Activated T-helper 1 cell treated with anti-CD3 and anti-CD28 coated beads, Interleukin-2, amount 50 U/mL, for 16 hours (primary cell): ENCODE results near the gene LHFPL6.
"Not testable (repeated sequence)": the region's sequence is repeated elsewhere in the genome, so short reads cannot be mapped to it uniquely, and the experiment has no call there.

ENCODE experiments used
- DNase-seq, 2 donors: peaks; one replicate each; pipeline ENCODE4 v3.0.0-alpha.2; 2020; ENCODE audit warnings: low read depth in 1 of 2, low spot score in 1 of 2

The LHFPL6 gene

DNA sequence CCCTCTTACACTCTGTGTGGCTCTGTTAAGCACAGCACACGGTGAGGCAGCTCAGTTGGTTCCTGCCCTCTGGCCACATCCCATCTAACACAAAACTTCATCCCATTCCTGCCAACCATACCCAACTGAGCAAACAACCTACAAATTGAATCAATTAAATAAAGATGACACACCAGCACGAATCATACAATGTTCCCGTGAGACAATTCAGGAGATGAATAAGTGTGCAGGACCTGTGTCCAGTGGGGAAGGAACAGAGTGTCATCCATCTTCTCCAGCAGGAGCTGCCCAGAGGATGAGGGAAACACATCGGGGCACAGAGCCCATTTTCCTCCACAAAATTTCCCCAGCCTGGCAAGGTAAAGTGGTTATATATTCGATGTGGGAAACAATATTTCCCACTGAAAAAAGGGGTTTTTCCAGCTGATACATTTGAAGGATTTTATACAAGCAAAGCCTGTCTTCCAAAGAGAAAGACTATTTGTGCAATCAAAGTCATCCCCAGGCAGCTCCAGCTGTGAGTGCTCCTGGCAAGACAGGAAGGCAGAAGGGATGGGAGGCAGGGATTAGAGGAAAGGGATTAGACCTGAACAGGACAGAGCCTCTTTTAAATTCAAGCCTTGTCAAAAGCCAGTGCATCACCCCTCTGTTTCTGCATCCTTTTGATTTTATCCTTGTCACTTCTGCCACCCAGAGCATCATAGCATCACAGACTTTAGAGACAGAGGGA is 240.2 kb downstream of the LHFPL6 start:
- no peak for DNase-seq

DNA sequence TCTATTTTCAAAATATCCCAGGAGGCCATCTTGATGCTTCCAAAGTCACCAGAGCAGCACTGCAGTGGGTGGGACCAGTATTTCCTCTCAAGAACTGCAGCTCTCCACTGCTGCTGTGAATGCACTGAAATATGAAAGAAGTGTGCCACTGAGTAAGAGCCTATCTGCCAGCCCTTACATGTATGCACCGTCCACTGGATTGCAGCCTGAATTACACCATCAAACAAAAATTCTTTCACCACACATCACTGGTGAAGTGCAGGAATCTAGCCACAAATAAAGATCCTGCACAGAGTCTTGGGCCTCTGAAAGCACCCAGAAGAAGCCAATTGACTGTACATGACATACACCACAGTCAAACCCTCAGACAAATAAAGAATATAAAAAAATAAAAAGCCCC is 249.0 kb downstream of the LHFPL6 start:
- no peak for DNase-seq

DNA sequence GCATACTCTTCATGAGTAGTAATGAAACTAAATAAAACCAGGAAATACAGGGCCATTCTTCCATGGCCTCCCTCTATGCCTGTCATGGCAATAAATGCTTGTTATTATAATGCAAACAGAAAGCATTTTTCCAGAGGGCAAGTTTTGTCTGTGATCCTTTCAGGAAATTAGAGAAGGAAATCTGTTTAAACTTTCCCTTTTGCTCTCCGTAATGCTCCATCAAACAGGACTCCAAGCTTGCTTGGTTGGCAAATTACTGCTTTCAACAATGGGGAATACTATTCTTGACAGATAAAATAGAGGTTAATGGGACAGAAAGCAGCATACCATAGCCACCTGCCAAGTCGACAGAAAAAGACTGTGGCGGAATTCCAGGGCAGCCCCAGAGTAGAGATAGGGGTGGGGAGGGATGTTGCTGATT is 252.5 kb downstream of the LHFPL6 start:
- DNase-seq: no peak

DNA sequence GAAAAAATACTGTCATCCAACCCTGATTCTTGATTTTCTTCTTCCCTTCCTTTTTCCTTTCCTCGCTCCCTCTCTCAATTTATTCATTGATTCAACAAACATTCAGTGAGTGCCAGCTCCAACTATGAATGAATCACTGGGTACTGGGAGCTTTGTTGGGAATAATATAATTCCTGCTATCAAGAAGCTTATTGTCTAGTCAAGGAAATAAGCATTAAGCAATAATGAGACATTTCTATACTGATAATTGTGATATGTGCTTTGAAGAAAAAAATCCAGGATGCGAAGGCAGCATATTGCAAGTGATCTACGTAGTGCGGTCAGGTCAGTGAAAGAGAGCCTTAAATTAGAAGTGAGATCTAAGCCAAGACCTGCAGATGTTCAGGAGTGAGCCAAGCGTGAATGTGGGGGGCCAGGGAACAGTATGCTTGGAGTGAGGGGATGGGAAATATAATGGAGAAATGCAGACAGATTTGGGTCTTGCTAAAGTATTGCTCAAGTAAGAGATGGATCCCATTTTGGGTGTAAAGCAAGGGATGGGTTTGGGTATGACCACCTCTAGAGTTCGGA is 253.5 kb downstream of the LHFPL6 start:
- no peak for DNase-seq

DNA sequence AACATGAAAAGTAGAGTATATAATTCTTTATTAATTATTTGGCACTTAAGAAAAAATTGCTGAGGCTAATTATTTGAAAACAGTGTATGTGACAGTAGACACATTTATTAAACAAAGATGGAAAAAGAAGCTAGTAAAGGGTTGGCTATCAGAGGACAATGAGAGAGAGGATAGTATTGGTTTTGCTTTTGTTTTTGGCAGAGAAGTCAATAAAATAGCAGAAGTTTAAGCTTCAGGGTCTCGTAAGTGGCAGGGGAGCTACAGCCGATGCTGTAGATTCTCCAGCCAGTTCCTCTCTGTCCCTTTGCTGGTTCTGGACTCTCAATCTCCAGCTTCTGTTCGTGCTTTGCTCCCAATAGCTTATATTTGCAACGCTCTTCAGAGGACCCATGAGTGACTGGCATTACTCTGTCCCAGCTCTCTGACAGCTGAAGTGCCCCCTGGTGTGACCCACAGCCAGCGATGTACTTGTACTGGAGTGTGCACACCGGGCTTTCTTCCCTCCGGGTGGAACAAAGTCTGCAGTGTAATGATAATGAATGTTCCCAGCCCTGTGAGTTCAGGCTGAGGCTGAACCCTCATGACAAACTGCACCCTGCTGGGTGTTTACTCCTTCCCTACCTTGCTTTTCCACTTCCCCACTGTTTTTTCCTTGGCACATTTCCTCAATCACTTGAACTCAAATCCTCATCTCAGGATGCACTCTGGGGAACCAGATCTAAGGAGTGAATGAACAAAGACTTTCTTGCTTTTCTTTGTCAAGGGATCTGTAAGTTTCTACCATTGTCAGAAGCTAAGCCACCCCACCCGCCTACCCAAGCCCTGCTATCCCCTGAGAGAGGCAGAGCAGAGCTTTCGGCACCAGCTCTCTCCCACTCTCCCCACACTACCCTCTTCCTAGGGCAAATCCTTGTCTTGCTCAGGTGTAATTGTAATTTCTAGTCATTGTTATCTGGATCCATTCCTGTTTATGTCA is 254.8 kb downstream of the LHFPL6 start:
- DNase-seq: no peak

DNA sequence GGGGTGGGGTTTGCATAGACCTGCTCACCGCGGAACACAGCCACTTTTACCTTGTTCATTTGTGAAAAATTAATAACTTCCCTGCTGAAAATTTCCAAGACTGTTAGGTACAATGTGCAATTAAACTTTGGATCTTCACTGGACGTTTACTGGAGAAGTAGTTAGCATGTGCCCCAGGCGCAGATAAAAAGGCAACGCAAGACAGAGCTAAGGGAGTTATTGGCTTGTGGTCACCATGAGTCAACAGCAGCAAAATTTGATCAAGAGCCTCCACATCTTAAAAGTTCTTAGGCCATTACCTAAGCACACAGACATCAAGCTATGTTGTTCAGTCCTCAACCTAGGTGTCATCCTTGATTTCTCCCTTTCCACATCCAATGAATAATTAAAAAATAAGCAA is 257.0 kb downstream of the LHFPL6 start:
- no peak for DNase-seq

DNA sequence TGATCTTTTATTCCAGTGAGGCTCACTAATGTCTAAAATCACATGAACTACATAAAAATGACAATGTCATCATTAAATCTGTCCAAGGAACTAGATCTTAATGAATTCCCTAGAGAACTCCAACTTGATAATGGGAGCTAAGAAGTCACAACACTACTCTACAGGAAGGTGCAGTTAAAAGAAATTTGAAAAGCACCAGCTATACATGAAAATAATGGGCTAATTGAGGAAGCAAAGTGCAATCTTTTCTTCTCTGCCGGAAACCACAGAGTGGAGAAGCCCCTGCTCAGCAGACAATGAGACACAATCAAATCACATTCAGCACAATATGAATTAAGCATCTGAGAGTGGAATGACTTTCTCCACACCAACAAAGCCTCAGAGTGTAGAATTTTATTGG is 261.7 kb downstream of the LHFPL6 start:
- DNase-seq: no peak

DNA sequence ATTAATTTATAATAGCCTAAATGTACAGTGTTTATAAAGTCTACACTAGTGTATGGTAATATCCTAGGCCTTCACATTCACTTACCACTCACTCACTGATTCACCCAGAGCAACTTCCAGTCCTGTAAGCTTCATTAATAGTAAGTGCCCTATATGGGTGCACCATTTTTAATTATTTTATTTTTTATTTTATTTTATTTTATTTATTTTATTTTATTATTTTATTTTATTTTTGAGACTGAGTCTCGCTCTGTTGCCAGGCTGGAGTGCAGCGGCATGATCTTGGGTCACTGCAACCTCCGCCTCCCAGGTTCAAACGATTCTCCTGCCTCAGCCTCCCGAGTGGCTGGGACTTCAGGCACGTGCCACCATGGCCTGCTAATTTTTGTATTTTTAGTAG is 264.9 kb downstream of the LHFPL6 start:
- DNase-seq: not testable (repeated sequence)

DNA sequence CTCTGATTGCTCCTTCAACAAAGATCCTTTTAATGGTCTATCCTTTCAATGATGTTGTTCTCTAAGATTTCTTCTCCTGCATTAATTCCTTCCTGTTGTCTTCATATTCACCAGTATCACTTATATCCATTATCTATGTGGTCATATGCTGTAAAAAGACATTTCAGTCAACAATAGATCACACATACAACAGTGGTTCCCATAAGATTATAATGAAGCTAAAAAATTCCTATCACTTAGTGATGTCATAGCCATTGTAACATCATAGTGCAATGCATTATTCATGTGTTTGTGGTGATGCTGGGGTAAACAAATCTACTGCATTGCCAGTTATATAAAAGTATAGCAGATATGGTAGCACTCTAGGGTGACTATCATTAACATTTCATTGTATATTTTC is 266.1 kb downstream of the LHFPL6 start:
- no peak for DNase-seq

DNA sequence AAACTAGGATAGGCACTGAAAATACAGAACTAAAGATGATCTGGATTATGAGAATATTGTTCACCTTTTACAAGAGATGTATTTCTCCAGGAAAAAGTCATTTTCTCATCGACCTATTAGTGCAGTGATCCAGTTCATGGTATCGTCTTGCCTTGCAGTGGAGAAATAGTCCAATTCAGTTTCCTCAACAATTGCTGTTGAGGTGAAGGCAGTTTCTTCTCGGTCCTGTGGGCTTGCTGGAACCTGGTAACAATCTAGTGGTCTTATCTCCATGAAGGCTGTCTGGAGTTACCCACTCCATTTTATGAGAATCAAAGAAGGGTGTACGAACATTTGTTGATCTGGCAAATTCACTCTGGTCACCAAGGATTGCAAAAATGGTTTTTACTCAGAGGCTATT is 266.8 kb downstream of the LHFPL6 start:
- no peak for DNase-seq

DNA sequence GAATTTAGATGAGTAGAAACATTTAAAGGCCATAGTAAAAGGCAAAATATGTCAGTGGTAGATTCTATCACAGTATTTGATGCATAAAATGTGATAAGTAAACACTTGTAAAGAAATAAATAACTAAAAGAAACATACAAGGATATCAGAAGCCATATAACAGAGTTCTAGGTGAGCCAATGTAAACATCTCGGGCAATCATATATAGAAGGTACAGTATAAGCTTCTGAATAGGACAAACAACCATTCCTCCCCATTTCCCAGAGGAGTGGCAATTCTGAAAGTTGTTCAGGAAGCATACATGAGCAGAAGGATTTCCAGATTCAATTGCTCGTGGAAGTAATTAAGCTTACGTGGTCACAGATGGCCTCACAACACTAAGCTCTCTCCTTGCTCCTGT is 267.3 kb downstream of the LHFPL6 start:
- DNase-seq: no peak

DNA sequence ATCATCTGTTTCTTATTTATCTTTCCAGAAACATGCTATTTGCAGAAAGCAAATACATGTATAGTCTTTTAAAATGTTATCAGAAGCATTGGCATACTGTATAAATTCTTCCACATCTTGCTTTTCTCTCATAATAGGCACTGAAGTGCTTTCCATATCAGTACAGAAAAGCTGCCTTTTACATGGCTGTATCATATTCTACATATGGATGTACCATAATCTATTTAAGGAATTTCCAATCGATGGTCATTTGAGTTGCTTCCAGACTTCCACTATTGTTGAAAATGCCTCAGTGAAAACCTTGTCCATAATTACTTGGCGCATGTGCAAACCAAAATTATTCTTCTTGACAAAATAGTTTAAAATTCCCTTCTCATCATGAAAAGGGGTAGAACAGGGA is 272.5 kb downstream of the LHFPL6 start:
- DNase-seq: no peak

DNA sequence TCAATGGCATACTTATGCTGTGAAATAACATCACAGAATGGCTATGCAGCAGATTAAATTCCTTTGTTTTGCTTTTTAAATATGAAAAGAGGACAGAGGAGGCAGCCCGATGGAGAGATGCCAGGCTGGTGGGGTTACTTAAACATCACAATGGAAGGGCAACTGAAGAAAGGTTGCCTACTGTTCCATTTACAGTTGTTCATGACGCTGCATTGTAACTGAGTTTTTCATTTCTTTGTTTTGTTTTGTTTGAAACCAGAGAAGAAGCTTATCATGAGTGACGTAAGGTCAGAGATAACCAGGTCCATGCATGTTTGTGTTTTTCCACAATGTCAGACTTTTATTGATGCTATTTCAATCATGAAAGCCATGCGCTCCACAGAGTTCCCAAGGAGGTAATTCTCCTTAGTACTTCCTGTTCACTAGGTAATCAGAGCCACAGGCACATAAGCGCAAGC is 273.8 kb downstream of the LHFPL6 start:
- DNase-seq: no peak

DNA sequence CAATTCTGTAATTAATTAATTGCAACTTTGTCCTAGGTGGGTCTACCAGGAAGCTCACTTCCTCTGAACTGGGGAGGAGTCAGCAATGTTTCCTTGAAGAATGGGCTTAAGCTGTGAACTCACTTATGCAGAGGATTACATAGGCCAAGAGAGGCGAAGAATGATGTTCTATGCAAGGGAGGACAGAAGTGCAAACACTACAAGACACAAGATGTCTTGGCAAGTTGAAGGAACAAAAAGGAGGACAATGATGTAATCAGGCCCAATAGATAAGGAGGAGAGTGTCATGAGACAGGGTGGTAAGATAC is 275.9 kb downstream of the LHFPL6 start:
- no peak for DNase-seq

DNA sequence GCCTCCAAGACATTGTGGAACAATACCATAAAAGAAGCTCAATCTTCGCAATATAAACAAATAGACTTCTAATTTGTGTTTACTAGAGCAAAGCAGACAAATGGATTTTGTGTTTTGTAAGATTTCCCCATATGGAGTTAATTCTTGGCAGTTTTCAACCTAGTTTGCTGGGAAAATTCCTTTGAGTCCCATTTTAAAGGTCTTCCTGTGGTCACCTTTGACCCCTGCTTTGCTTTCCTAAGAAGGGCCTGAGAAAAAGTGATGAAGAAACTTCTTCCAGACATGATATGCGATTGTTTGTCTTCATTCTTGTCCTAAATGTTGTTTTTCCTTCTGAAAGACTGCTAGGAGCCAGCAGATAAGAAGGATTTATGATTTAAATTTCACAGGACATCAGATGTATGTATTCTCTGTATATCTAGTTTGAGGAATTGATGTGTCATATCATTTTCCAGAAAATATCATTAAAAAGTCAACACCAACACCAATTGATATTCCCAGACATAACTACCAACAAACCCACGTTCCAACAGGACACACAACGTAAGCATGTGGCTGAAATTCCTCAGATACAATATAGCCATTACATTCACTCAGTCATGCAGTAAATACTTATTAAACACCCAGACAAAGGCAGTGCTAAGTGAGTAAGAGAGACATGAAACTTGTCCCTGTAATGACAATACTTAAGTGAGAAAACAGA is 276.4 kb downstream of the LHFPL6 start:
- no peak for DNase-seq

DNA sequence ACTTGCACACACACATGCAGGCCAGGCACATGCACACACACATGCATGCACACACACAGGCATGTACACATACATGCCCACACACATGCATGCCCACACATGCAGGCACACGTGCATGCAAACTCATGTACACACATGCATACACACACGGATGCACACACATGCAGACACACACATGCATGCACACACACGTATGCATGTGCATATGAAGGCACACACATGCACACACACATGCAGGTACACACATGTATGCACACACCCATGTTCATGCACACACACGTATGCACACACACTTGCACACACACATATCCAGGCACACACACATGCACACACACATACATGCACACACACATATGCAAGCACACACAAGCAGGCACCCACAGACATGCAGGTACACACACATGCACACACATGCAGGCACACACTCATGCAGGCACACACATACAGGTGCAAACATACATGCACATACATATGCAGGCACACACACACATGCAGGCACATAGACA is 278.1 kb downstream of the LHFPL6 start:
- no peak for DNase-seq

DNA sequence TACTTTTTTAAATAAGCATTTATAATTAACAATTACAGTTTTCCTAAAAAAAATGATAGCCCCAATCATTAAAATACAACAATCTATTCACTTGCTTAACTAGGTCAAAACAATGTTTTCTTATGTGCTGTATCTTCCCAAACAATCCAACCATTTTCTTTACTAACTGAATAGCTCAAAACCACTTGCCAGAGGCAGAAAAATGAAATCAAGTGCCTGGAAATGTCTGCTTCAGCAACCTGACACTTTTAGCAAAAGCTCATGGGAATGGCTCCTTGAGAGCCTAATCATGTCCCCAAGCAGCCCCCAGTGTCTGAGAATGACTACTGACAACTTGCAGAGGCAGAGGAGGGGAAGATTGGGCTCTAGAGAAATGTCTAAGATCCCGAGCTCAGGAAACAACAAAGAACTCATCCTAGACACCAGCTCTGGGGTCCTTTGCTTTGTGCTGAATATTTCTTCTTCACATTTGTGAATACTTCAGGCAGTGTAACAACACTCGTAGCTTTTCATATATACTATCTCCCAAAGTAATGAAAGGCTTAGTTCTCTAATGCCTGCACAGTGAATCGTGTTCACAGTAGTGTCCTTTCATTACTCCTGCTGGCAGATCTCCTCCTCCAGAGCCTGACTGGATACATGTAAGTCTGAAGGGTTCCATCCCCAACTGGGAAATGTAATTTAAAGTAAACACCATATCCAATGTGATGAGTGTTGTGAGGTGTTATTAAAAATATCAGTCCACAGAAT is 280.0 kb downstream of the LHFPL6 start:
- no peak for DNase-seq

DNA sequence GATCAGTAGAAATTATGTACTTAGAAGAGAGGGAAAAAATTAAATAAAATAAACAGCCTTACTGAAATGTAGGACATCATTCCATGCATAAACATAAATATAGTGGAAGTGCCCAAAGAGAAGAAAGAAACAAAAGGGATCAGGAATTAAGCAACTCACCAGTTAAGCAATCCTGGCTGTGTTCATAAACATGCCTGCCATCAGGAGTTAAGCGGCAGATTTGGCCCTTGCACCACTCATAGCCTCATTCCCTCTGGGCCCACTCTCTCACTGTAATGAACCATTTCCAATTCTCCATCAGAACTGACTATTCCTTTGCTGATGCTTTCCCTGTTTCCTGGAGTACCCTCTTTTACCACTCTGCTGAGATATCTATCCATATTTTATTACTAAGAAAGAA is 281.4 kb downstream of the LHFPL6 start:
- DNase-seq: no peak

DNA sequence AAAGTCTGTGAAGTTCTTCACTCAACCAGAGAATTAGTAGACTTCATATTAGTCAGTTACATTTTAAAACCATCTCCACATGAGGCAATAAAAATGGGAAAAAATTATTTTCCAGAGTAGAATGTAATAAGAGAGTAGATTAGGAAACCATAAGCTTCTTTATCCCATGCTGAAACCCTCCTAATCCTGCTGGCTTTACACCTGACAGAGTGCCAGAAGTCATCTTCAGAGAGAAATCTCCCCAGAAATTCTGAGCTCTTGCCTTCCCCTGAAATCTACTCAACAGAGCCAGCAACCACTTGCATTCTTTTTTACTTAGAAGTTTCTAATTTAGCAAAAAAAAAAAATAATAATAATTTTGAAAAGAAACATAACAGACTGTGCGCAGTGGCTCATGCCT is 284.8 kb downstream of the LHFPL6 start:
- DNase-seq: no peak

DNA sequence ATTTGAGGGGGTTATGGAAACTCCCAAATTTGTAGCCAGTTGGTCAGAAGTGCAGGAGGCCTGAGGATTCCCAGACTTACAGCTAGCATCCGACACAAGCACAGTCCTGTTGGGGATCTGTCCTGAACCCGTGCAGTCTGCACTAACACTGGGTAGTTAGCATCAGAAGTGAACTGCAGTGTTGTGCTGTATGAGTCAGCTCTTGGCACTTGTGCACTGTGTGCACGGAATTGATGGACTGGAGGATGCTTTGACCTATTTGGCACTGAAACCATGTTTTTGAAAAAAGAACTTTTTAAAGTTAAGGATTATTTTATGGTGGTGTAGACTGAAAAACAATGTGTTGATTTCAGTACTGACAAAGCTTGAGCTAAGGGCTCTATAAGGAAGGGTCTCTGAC is 285.7 kb downstream of the LHFPL6 start:
- DNase-seq: no peak

DNA sequence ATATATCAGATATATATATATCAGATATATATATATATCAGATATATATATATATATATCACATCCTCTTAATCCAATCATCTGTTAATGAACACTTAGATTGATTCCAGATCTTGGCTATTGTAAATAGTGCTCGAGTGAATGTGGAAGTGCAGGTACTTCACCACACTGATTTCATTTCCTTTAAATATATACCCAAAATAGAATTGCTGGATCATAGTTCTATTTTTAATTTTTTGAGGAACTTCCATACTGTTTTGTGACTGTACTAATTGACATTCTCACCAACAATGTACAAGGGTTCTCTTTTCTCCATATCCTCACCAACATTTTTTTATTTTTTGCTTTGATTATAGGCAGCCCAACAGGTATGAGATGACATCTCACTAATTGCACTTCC is 287.2 kb downstream of the LHFPL6 start:
- no peak for DNase-seq
